ENCODE results near the gene OSCAR.

Gene OSCAR

GRCh38 chr19:54081032-54081431 is 19.6 kb downstream of the OSCAR start, which contains the start of gene TARM1:
TARM1 (minus strand) TSS chr19:54081365; CDS start chr19:54081340, 25 bp downstream.
- no peak for DNase-seq

- no peak for DNase-seq
Observed at GRCh38 chr19:54077334-54077733, 23.3 kb downstream of the OSCAR start.

DNA sequence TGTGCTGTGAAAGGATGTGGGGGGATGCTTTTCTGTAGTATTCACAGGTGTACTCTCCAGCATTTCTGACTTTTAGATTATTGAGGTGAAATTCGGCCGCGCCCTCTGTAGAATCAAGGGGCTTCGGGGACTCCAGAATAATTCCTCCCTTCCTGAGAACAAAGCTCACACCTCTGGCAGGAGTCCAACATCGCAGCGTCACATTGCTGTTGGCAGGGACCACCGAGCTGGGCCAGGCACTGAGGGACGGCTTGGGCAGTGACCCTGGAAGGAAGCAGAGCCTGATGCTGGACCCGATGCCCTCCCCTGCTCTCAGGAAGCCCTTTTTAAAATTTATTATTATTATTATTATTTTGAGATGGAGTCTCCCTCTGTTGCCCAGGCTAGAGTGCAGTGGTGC is 25.8 kb downstream of the OSCAR start:
- DNase-seq = no peak

DNA sequence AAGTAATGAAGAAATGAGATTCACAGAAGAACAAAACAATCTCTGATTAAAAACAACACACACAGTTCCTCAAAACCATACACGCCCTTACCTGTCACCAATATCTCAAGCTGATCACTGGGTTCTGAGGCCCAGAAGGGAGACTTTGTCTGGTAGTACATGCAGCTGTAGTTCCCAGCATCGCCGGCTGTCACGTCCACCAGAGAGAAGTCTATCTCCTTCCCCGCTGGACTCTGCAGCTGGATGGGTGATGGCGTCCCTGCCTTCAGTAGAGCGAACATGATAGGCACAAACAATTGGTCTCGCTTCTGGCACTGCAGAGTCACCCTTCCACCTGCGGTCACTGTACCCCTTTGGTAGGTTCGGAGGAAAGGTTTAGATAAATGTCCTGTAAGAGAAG is 26.8 kb downstream of the OSCAR start:
- DNase-seq = no peak

- no peak for DNase-seq
Observed at GRCh38 chr19:54069470-54069869, 31.1 kb downstream of the OSCAR start.

- no peak for DNase-seq
Observed at GRCh38 chr19:54063350-54064116, 37.1 kb downstream of the OSCAR start, which contains the start of gene VSTM1. VSTM1 (minus strand) TSS chr19:54063897; CDS start chr19:54063777, 120 bp downstream.

- DNase-seq = no peak
Observed at GRCh38 chr19:54062643-54063042, 38.0 kb downstream of the OSCAR start.

- no peak for DNase-seq
Observed at GRCh38 chr19:54047616-54048015, 53.0 kb downstream of the OSCAR start.

DNA sequence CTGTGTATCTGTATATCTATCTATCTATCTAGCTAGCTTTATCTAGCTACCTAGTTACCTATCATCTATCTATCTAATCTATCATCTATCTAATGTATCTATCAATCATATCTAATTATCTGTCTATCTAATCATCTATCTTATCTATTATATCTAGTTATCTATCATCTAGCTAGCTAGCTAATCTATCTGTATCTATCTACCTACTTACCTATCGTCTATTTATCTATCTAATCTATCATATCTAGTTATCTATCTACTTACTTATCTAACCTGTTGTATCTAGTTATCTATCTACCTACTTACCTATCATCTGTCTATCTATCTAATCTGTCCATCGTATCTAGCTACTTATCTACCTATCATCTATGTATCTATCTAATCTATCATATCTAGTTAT is 54.8 kb downstream of the OSCAR start:
- DNase-seq = no peak

All from activated T-cell treated with anti-CD3 and anti-CD28 coated beads for 4 hours (primary cell).